Heart left ventricle (tissue), 13 donors: ENCODE measurements around the gene MVB12B.

ENCODE experiments used
- CTCF ChIP-seq, 12 donors: fragments of 200-600 bp; sonication (generic) in 4 of 12; IDR thresholded peaks; one replicate each; pipeline versions ENCODE4 v1.5.0 to v1.8.0; 2018 to 2022; ENCODE audit warnings: antibody characterized with exemption in 12 of 12, mild to moderate bottlenecking in 5 of 12
- POLR2A ChIP-seq, 2 donors: fragments of 450-650 bp; IDR thresholded peaks; one replicate each; pipeline ENCODE4 v1.6.1; 2017; ENCODE audit warnings: antibody characterized with exemption in 2 of 2, mild to moderate bottlenecking in 2 of 2, moderate library complexity in 2 of 2
- donor health status: ischemic (EF 13 %, LVEDD 7.1; RV severe dilation, severe dysfunction).
- donor health status: DM: no; HTN: yes; CAD: no.
- donor health status: DM: no; HTN: no; CAD: no.
- donor health status: ischemic (EF 25% LVEDD 6.9; RV normal size, moderate dysfunction).
- donor health status: ischemic (EF 25% LVEDD 5.7; RV mildly dilated, moderate dysfunction).
- donor health status: ischemic (EF 35%, LVEDD 5.7; RV mildly dilated, moderate dysfunction).
- donor health status: nonischemic (EF 11% LVEDD 7.7; RV severe dilation, severe dysfunction).
- donor health status: DM: yes; HTN: yes; CAD: no.
- donor health status: PGD.
- donor health status: ischemic (EF 29% LVEDD 5.4; RV normal size, mild dysfunction).
- donor health status: nonischemic (EF 23%, LVEDD 6.1; RV moderate dilation, normal function).

- no peak for TF ChIP-seq CTCF (IDR thresholded peaks at IDR 0.05)
- no peak for TF ChIP-seq POLR2A (IDR thresholded peaks at IDR 0.05)
These were observed 22.4 kb downstream of the MVB12B start for GRCh38 chr9:126348911-126349550.
